GM18517 (cell line): ENCODE data around the gene ZNF383.
"Not testable (repeated sequence)": the region's sequence is repeated elsewhere in the genome, so short reads cannot be mapped to it uniquely, and the experiment has no call there.

Source experiments
- ATAC-seq: cut with Tn5 transposase; IDR thresholded peaks from one replicate; pipeline ENCODE4 v1.9.1; 2021; ENCODE audit warnings: mild to moderate bottlenecking, moderate library complexity; ENCODE audit not compliant: unreplicated experiment

ZNF383 gene

GRCh38 chr19:37292998-37293939, 75.3 kb downstream of the ZNF383 start:
- ATAC-seq = not testable (repeated sequence)

GRCh38 chr19:37294246-37294645, 76.2 kb downstream of the ZNF383 start:
- not testable (repeated sequence) for ATAC-seq
